Right lobe of liver (tissue), 4 donors: ENCODE data around the gene PXK.

Source experiments
- CTCF ChIP-seq, 4 donors: fragments of 200-600 bp in 3 of 4; fragments of 450-650 bp in 1 of 4; IDR thresholded peaks; one replicate each; pipeline versions ENCODE4 v1.5.1 to v1.8.0; 2016 to 2022; ENCODE audit warnings: antibody characterized with exemption in 4 of 4, mild to moderate bottlenecking in 2 of 4
- POLR2A ChIP-seq: fragments of 450-650 bp; IDR thresholded peaks from one replicate; pipeline ENCODE4 v1.6.1; 2017; ENCODE audit warnings: antibody characterized with exemption, mild to moderate bottlenecking
- donor health status: DM: no; HTN: no; CAD: no.
- donor health status: DM: no; HTN: no; CAD: no.
- donor health status: DM: no; HTN: yes; CAD: no.

GRCh38 chr3:58404396-58404795, 71.7 kb downstream of the PXK start:
- no peak for TF ChIP-seq CTCF (IDR thresholded peaks at IDR 0.05)
- TF ChIP-seq POLR2A = no peak
